Activated CD8-positive, alpha-beta memory T cell treated with anti-CD3 and anti-CD28 coated beads, Interleukin-2, amount 50 U/mL, for 48 hours (primary cell): Measurements from ENCODE around the gene NEK7.
"Not testable (repeated sequence)": the region's sequence is repeated elsewhere in the genome, so short reads cannot be mapped to it uniquely, and the experiment has no call there.

ENCODE experiments used
- DNase-seq: peaks from one replicate; pipeline ENCODE4 v3.0.0-alpha.2; 2020

The NEK7 gene

DNA sequence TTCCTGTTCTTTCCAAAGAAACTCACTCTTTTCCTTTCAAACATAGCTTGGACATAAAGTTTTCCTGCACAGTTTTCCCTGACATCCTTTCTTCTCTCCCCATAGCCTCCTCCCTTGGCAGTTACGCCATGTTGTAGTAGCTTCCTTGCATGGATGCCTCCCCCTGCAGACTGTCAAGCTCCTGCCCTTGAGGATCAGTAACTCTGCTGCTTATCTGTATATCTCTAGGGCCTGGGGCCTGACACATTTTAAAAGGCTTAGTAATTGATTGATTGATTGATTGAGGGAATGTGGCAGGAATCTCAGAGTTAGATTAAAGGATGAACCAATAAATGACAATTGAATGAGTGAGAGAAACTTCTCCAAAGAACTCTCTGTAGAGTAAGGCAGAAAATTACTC lies 143.7 kb downstream of the NEK7 start:
- no peak for DNase-seq

DNA sequence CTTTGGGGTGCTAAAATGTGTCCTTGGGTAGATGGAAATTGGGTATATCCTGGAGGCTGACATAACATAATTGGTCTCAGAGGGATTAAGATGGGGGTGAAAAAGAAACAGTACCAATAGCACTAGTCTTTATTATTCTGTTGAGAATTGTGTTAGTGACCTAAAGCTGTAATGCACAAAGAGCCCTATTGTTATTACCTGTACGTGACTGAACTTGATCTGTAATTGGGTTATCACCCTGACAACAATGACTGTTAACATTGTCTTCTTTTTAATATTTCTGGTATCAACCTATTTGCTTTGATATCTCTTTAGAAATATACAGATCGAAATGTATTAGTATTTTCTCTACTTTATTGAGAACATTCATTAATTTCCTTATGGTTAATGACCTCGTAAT lies 147.6 kb downstream of the NEK7 start:
- DNase-seq = no peak

DNA sequence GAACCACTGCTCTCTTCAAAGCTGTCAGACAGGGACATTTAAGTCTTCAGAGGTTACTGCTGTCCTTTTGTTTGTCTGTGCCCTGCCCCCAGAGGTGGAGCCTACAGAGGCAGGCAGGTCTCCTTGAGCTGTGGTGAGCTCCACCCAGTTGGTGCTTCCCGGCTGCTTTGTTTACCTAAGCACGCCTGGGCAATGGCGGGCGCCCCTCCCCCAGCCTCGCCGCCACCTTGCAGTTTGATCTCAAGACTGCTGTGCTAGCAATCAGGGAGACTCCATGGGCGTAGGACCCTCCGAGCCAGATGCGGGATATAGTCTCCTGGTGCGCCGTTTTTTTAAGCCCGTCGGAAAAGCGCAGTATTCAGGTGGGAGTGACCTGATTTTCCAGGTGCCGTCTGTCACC lies 158.0 kb downstream of the NEK7 start:
- not testable (repeated sequence) for DNase-seq

DNA sequence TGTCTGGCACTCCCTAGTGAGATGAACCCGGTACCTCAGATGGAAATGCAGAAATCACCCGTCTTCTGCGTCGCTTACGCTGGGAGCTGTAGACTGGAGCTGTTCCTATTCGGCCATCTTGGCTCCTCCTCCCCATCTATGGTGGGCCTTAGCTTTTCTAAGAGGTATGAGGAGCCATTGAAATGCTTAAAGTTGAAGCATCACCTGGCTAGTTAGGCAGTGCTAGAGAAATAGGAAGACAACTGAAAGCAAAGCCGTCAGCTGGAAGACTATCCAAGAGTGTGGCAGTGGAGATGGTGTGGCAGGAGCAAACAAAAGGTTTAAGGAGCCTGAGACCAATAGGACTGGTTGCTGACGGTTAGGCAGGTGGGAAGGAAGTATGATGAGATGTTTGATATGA lies 158.5 kb downstream of the NEK7 start:
- not testable (repeated sequence) for DNase-seq

DNA sequence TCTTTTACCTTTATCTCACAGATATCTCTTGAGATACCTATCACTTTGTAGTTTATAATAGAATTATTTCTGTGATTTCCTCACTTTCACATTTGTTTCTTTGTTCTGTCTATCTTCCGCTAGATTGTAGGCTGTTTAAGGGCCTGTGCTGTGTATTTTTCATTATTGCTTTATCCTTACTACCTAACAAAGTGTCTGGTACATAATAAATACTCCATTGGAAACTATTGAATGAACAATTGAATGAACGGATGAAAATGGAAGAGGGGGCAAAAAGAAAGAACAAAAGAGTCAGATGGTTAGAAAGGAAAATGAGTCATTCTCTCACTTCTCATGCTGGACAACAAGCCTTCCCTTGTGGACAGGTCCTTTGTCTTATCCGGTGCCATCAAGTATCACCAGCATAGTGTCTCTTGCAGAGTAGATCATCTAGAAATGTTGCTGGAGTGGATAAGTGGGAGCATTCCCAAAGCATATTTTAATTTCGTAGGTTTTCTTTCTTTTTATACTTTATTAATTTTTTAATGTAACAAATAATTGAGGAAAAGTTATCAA lies 159.8 kb downstream of the NEK7 start:
- no peak for DNase-seq

DNA sequence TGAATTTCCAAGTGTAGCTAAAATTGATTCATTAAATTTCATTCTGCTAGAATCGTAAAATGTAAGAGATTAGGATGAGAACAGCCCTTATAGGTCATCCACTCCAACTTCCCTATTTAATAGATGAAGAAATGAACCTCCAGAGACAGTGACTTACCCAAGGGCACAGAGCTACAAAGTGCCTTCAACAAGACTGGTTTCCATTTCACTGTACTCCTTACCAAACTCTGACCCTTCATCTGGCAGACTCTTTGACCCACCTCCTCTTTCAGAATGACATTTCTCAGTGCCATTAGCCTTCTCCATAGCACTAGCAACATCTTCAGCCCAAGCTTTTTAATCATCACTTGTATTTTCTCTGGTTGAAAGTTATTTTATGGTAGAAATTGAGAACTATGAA lies 161.3 kb downstream of the NEK7 start:
- no peak for DNase-seq

DNA sequence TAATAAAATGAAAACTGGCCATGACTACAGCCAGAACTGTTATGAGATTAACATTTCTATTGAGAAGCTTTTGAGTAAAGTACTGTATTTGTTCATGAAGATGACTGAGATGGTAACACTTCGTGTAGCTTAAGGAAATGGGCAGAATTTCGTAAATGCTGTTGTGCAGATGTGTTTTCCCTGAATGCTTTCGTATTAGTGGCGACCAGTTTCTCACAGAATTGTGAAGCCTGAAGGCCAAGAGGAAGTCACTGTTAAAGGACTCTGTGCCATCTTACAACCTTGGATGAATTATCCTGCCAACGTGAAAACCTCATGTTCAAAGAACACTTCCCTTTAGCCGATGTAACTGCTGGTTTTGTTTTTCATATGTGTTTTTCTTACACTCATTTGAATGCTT lies 164.0 kb downstream of the NEK7 start:
- DNase-seq = no peak

DNA sequence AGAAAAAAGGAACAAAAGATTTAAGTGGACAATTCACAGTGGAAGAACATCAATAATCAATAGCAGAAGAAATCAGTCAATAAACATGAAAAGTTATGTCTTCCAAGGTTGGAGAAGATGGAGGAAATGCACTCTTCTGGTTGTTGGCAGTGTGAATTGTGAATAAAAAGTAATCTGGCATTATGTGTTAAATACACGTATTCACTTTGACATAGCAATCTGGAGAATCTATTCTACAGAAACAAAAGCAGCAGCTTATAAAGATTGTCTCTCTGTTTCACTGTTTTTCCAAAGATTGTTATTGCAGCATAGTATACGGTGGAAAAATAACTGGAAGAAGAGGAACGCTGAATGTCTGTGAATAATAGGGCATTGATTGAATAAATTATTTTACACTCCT lies 169.4 kb downstream of the NEK7 start:
- DNase-seq = no peak

DNA sequence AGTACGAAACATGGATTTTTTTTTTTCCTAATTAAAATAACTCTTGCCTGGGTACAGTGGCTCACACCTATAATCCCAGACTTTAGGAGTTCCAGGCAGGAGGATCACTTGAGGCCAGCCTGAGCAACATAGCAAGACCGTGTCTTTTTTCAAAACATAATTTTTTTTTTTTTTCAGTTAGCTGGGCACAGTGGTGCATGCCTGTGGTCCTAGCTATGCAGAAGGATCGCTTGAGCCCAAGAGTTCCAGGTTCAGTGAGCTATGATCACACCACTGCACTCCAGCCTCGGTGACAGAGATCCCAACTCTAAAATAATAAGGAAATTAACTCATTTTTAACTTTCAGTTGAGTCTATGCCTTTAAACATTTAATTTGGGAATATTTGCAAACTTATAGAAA lies 170.1 kb downstream of the NEK7 start:
- DNase-seq = no peak

DNA sequence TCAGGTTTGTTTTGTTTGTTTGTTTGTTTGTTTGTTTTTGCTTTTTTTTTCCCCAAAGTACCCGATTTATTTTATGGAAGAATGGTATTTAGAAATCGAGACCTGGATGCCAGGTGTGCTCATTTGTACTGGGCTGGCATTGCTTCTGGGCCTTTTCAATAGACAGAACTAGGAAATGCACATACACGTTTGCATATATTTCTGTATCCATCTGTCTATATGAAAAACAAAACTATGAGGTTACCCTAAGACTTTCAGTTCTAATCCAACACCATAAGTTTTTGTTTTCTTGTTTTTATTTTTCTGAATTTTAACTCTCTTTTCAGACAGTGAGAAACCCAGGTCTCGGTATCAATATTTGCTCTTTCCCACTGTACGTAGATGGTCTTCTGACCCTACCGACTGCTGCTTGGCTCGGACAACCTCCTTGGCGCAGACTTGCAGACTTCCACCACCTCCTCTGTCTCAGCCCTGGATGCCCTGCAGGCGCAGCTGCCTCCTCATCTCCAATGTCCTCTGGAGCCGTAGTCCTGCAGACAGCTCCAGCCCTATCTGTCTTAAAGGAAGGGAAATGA lies 171.7 kb downstream of the NEK7 start:
- DNase-seq = no peak

DNA sequence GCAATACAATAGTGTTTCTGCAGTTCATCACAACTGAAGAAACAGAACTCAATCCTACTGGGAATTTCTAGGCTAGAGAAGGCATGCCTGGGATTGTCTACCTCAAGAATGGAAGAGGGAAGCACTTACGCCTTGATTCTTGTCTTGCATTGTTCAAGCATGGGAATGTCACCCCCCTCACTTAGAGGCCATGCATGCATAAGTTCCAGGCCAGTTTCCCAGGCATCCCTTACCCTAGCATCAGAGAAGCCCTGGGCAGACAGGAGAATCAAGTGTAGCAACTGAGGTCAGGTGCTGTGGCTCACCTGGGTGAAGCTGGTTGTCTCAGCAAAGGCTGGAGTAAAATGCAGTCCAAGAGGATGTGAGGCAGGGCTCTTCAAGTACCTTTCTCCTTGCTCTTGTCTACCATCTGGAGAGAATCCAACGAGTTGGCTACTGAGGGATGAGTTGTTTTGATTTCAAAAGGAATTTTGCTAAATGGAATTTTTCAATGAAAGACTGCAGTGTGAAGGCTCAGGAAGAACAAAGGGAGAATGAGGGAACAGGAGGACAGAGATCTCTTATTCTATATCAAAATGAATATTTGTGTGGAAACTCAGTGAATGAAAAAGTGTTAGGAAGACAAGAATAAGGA lies 174.3 kb downstream of the NEK7 start:
- DNase-seq = no peak

DNA sequence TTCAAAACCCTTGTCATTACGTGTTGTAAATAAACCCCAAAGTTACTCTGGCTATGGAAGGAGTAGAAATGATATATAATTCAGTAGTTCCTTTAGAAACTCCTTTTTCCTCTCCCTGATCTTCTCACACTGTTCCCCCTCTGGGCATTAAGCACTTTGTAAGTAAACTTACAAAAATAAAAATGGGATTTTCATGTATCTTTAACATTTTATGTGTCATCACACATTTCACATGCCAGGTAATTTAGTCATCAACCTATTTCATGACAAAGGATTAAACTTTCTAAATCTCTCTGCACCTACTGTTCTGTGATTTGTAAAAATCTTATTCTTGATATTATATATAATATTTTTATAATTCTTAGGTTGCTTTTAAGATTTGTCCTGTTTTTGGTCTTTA lies 176.9 kb downstream of the NEK7 start:
- no peak for DNase-seq

DNA sequence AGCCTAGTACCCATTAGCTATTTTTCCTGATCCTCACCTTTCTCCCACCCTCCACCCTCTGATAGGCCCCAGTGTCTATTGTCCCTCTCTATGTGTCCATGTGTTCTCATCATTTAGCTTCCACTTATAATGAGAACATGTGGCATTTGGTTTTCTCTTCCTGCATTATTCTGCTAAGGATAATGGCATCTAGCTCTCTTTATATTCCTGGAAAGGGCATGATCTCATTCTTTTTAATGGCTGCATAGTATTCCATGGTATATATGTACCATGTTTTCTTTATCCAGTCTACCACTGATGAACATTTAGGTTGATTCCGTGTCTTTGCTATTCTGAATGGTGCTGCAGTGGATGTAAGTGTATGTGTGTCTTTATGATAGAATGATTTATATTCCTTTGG lies 178.9 kb downstream of the NEK7 start:
- DNase-seq = no peak

DNA sequence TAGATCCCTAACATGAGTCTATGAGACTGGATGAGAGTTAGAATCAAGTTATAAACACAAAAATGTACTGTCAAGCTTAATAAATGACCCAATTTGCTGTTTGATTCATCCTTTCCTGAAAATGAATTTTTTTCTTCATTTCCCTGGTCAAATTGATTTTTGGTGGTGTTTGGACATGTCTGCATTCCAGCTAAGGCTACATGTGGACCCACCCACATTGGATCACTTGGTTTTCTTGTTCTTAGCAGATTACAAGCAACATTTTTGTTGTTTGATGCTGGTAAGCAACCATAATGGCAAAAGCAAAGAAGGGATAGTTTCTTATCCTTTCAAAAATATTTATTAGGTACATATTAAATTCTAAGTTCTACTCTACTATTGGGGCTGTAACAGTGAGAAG lies 181.1 kb downstream of the NEK7 start:
- no peak for DNase-seq

DNA sequence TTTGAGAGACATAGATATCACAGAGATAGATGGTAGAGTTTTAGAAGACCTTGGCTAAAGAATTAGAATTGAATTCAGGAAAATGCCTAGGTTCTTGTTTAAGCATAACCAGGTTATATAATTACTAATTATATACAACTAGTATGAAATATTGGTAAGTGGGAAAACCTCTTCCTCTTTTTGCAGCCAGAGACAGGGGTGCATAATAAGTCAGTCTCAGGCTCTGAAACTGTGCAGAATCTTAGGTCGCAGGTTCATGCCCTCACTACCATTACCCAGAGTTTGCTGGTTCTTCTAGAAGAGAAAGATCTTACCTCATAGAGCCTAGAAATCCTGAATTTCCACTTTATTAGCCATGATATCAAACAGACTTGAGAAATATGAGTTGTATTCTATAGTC lies 183.3 kb downstream of the NEK7 start:
- DNase-seq = no peak

DNA sequence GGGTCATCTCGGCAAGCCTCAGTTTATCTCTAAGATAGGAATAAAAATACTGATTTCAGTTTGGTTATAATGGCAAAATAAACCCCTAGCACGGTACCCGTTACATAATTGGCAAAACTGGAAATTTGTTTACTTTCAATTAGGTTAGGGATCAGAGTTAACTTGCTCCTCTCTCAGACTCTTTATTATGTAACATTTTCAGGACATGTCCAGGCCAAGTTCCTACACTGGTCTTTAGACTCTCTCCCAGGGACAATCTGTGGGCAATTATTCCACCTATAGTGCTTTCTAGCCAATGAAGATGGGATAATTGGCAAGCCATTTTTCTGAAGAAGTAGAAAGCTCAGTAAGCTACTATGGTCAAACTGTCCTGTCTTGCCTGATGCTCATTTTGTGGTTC lies 189.4 kb downstream of the NEK7 start:
- DNase-seq = no peak

DNA sequence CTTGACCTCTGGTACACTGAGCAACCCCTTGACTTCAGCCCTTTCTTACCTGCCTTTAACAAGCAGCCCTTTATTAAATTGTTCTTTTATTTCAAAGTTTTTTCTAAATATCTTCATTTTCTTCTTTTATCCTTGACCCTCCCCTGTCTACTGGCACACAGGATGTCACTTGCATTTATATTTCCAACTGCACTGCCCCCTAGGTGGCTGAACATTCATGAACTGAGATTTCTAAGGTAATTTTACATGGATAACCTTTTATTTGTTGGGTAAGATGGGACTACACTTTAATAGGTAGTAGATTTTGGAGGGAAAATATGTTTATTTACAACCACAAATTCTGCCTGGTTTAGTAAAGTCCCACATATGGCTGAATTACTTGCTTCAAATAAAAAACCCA lies 193.7 kb downstream of the NEK7 start:
- DNase-seq = no peak

DNA sequence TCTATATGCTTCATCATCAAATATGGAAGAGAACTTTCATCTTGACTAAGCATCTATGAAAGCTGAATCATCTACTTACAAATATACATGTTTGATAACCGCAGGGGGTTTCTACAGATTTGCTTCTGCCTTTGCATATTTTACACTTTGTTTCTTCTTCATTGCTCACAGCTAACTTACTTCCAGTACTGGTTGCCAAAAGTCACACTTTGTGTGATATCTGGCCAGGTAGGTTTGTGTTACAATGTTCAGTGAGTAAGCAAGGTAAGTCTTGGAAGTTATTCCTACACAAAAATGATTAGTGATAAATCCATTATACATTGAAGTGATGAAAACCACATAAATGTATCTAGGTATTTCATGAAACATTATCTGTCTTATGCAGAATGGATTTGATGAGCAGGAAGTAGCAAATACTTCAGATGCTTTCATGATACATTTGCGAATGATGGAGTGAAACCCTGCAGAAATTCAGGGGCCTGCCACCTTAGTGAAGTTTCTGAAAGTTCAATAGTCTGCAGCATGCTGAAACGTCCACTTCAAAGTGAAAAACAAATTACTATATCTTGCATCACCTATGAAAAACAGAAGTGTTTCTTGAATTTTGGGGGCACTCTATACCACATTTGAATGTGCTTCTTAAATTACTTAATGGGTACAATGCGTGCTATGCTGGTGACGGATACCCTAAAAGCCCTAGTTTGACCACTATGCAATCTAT lies 196.3 kb downstream of the NEK7 start:
- no peak for DNase-seq

DNA sequence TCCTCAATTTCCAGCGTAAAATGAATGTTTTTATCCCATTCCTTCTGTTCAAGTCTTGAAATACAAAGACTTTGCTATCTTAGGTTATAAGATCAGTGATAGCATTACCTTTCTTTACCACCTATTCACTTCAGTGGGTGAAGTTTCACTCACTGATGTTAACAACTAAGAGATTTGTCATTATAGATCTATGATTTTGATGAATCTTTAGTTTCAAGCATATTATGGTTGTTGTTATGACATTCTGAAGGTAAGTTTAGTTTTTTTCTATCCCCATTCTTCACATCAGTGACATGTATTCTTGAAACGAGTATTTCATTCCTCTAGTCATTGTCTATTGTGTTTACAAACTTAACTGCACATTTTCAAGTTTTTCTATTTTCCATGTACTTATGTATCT lies 201.1 kb downstream of the NEK7 start:
- no peak for DNase-seq

DNA sequence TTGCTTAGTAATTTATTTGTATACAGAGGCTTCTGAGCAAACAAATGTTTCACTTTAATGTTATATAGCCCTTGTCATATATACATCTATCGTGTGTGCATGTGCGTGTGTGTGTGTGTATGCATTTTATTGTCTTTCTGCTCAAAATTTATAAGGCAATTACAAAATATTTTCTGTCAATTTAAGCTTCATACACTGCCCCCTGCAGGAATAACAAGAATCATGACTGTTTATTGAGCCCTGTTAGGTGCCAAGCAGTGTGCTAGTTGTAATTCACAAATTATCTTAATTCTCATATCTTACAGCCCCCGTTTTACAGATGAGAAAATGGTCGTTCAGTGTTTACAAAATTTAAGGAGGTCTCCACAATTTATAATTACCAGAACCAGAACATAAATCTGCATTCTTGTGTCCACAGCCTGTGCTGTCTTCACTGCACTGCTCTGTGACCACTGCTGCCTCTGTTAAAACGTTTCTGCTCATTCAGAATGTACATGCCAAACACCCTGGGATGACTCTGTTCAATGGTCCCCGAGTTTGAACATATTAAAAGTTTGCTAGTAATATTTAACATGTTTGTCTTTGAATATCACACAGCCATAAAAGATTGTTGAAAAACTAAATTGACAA lies 202.3 kb downstream of the NEK7 start:
- DNase-seq = no peak

DNA sequence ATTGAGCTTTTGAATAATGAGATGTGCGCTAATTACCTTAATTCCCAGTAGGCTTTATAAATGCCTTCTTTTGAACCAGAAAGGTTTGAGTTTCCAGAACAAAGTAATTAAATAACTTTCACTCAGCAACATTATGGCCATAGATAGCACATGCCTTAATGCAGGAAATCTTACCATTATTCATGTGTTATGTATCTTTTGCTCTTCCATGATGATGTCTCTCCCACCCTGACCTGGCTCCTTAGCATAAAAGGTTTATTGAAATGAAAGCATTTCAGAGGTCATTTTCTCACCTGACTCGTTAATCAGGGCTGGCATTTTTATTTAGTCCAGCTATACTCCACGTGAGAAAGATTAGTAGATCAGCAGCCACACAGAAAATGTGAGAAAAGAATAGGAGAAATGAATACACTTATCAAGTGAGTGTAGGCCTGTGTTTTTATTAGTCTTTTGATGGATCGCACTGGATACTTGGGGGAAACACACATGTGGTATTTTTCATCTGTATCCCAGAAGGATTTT lies 203.5 kb downstream of the NEK7 start:
- DNase-seq = no peak

DNA sequence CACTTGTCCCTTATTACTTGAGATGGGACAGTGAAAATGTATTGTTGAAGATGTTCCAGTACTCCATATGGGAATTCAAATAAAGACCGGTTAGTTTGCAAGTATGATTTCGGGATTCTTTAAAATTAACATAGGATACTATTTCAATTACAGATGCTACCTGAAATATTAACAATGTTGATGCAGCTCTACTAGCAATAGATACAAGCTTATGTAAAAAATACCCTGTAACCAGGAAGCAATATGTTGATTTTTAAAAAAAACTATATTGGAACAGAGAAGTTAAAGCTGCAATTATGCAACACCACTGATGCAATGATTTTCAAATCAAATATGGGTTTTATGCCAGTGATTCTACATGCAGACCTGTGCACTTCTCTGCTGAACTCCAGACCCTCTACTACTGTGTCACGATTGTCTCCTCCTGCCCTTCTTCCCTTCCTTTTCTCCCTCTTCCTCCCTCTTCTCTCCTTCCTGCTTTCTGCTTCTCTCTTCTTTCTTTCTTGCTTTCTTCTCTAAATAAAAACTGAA lies 204.5 kb downstream of the NEK7 start:
- DNase-seq = no peak

DNA sequence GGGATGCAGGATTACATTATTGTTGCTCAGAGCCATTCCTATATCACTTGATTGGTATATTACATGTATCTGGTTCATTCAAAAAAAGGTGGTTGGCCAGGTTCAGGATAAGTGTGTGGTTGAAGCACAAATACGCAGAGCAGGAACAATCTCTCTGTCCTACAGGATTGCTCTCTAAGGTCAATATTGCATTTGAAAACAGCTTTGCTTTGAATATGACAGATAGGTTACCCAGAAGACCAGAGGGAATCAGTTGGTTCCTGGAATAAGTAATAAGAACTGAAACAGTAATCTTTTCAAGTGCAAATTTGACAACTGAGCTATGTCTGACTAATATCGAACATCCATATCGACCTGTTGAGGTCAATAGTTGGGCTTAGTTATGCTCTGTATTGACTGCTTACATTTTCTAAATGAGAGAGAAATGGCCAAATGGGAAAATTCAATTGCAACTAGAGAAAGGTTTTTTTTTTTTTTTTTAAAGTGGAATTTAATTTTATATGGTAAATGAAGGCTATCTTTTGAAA lies 206.9 kb downstream of the NEK7 start:
- DNase-seq = no peak
